CD4-positive, alpha-beta T cell (primary cell): ENCODE results near the gene SELE. TPM values are rescaled to one million over a fixed set of nuclear protein-coding genes. Genes with fewer than 3 reads are reported as not detected.
"Not testable (repeated sequence)": the region's sequence is repeated elsewhere in the genome, so short reads cannot be mapped to it uniquely, and the experiment has no call there.

Source experiments
- ATAC-seq: fragments of 200-7000 bp; cut with Tn5 transposase; one replicate; pipeline ENCODE4 v1.10.0; 2022; ENCODE audit warnings: mild to moderate bottlenecking; ENCODE audit not compliant: poor library complexity
- CTCF ChIA-PET: fragments of 350-600 bp; sonication (Branson Sonifier 250); formaldehyde crosslinking; loops from one replicate; lab custom pipeline; 2021; ENCODE audit warnings: antibody characterized with exemption, inconsistent platforms; lab: Charles Lee
- POLR2A ChIA-PET: fragments of 350-600 bp; sonication (Branson Sonifier 250); formaldehyde crosslinking; loops from one replicate; lab custom pipeline; 2021; ENCODE audit warnings: antibody characterized with exemption, inconsistent platforms; lab: Charles Lee
- DNase-seq, 14 experiments: peaks; one replicate each; pipeline ENCODE4 v3.0.0-alpha.2; 2013 to 2020; ENCODE audit warnings: mixed read lengths in 2 of 14
- H3K27ac ChIP-seq, 2 donors: one replicate each; pipeline versions ENCODE4 v1.5.1 to v1.7.0; 2013; ENCODE audit warnings: low read length in 2 of 2, low read depth in 1 of 2, mild to moderate bottlenecking in 1 of 2
- H3K27me3 ChIP-seq, 2 experiments: 1 replicate in 1 of 2; 2 replicates in 1 of 2; pipeline versions ENCODE4 v1.6.1 to v1.7.0; 2013; ENCODE audit warnings: low read length in 2 of 2, control low read depth in 1 of 2, mild to moderate bottlenecking in 1 of 2, moderate library complexity in 1 of 2; ENCODE audit not compliant: insufficient read depth in 2 of 2, control insufficient read depth in 1 of 2
- H3K36me3 ChIP-seq: one replicate; pipeline ENCODE4 v1.6.1; 2013; ENCODE audit warnings: low read length, control low read depth; ENCODE audit not compliant: insufficient read depth
- H3K4me1 ChIP-seq: one replicate; pipeline ENCODE4 v1.6.1; 2013; ENCODE audit warnings: low read length, control low read depth; ENCODE audit not compliant: insufficient read depth
- H3K4me3 ChIP-seq: one replicate; pipeline ENCODE4 v1.5.1; 2013; ENCODE audit warnings: mild to moderate bottlenecking, low read length, moderate library complexity
- H3K9me3 ChIP-seq, 2 experiments: 1 replicate in 1 of 2; 2 replicates in 1 of 2; pipeline versions ENCODE4 v1.6.1 to v1.7.0; 2013; ENCODE audit warnings: low read length in 2 of 2, mild to moderate bottlenecking in 2 of 2, control low read depth in 1 of 2, moderate library complexity in 1 of 2; ENCODE audit not compliant: control insufficient read depth in 1 of 2, insufficient read depth in 1 of 2
- H3K27ac Mint-ChIP-seq: one replicate; pipeline ENCODE4 v1.8.0; 2020; ENCODE audit warnings: mixed read lengths
- H3K27me3 Mint-ChIP-seq: one replicate; pipeline ENCODE4 v1.8.0; 2021; ENCODE audit warnings: mixed read lengths
- H3K36me3 Mint-ChIP-seq: one replicate; pipeline ENCODE4 v1.8.0; 2021; ENCODE audit warnings: low read depth, mixed read lengths
- H3K4me1 Mint-ChIP-seq: one replicate; pipeline ENCODE4 v1.8.0; 2021; ENCODE audit warnings: low read depth, mixed read lengths
- H3K4me3 Mint-ChIP-seq: one replicate; pipeline ENCODE4 v1.8.0; 2020; ENCODE audit warnings: mild to moderate bottlenecking, mixed read lengths
- H3K9me3 Mint-ChIP-seq: one replicate; pipeline ENCODE4 v1.8.0; 2020; ENCODE audit warnings: mixed read lengths
- CTCF ChIP-seq: fragments of 200-600 bp; IDR thresholded peaks from one replicate; pipeline ENCODE4 v1.8.0; 2022; ENCODE audit warnings: antibody characterized with exemption, mild to moderate bottlenecking
- intact Hi-C, 2 experiments: fragments of 100-400 bp; cut with DNase I in 1 of 2; cut with micrococcal nuclease in 1 of 2; formaldehyde crosslinking; loops; one replicate each; pipeline versions ENCODE4 v1.15.1 to v1.9.0; 2023 to 2025; cut with DNase I, micrococcal nuclease
- total RNA-seq, 174 experiments: library from RNA in 2 of 174; stranded (reverse) in 2 of 174; gene quantifications; one replicate each; pipeline ENCODE4 v1.2.3 and lab custom pipeline; 2021 to 2026

Gene SELE
- total RNA-seq, 2 experiments from 2014 or later = not detected

- ChIA-PET CTCF (interaction anchor here (0.6 to 3.9 kb wide), 9 partner anchors 10 to 328 kb away, joined by 3 to 34 read pairs (median 13); partner anchors contain the start of gene F5), POLR2A (interaction anchor here (0.6 to 10.2 kb wide), 31 partner anchors 8 to 1502 kb away, joined by 3 to 286 read pairs (median 6); partner anchors contain the start of genes CCDC181, F5, METTL18 and SCYL3)
- intact Hi-C loops = loop anchor here (1.0 to 5.0 kb wide), 3 partner anchors 36 to 106 kb away; partner anchors contain the start of gene F5 (in 1 of the 2)
- TF ChIP-seq CTCF = no peak
- H3K4me1 ChIP-seq = peaks cover 84% of the 10 kb centered on the region
- Mint-ChIP-seq H3K27ac (no peak overlapping the region), H3K9me3 (no peaks in the 10 kb centered on the region), H3K4me3 (peak overlapping the region; percentile 68), H3K27me3 (no peaks in the 10 kb centered on the region), H3K4me1 (peaks cover 57% of the 10 kb centered on the region), H3K36me3 (peaks cover 82% of the 10 kb centered on the region)
- DNase-seq (peak in 9 of 14 experiments; percentile 20 to 87 (median 55)), ATAC-seq (peak; percentile 72)
- H3K9me3 ChIP-seq = no peaks in the 10 kb centered on the region
- peak overlapping the region; percentile 1 for H3K4me3 ChIP-seq
- H3K36me3 ChIP-seq = peaks cover 35% of the 10 kb centered on the region
- peak overlapping the region; percentile 54 to 55 for H3K27ac ChIP-seq
- no peaks in the 10 kb centered on the region for H3K27me3 ChIP-seq
Observed at GRCh38 chr1:169692756-169693460, 41.0 kb downstream of the SELE start.

GRCh38 chr1:169690489-169690888 is 43.4 kb downstream of the SELE start:
- H3K27ac Mint-ChIP-seq = no peak overlapping the region
- H3K27me3 ChIP-seq = no peaks in the 10 kb centered on the region
- TF ChIP-seq CTCF = no peak
- intact Hi-C loops = loop anchor here (5.0 kb wide), 2 partner anchors 33 to 103 kb away; partner anchors contain the start of gene F5 (in 1 of the 2)
- CTCF ChIA-PET = interaction anchor here (1.0 to 2.6 kb wide), 3 partner anchors 11 to 22 kb away, joined by 3 to 9 read pairs (median 4); no protein-coding TSS in a partner anchor
- peaks cover 60% of the 10 kb centered on the region for H3K36me3 Mint-ChIP-seq
- peaks cover 34% of the 10 kb centered on the region for H3K4me1 Mint-ChIP-seq
- ATAC-seq (no peak), DNase-seq (no peak)
- H3K27ac ChIP-seq = peak overlapping the region; percentile 54 to 59
- no peaks in the 10 kb centered on the region for H3K27me3 Mint-ChIP-seq
- H3K9me3 Mint-ChIP-seq = no peaks in the 10 kb centered on the region
- H3K4me1 ChIP-seq = peaks cover 80% of the 10 kb centered on the region
- peak overlapping the region; percentile 17 for H3K4me3 Mint-ChIP-seq
- POLR2A ChIA-PET = interaction anchor here (0.8 to 10.2 kb wide), 8 partner anchors 12 to 86 kb away, joined by 3 to 286 read pairs (median 4); no protein-coding TSS in a partner anchor
- no peak overlapping the region for H3K4me3 ChIP-seq
- H3K9me3 ChIP-seq = no peaks in the 10 kb centered on the region
- H3K36me3 ChIP-seq = peaks cover 19% of the 10 kb centered on the region

- peaks cover 74% of the 10 kb centered on the region for H3K4me1 ChIP-seq
- intact Hi-C loops = loop anchor here in 1 of 2 experiments (5.0 kb wide), 1 partner anchor 52 kb away; no protein-coding TSS in a partner anchor
Observed at GRCh38 chr1:169689395-169689794, 44.5 kb downstream of the SELE start.

GRCh38 chr1:169688377-169688776 is 45.5 kb downstream of the SELE start:
- H3K4me3 ChIP-seq, H3K4me3 Mint-ChIP-seq, H3K27me3 Mint-ChIP-seq, H3K9me3 Mint-ChIP-seq, ATAC-seq, CTCF ChIA-PET, H3K27ac Mint-ChIP-seq, H3K27me3 ChIP-seq, H3K9me3 ChIP-seq, DNase-seq: not testable (repeated sequence)
- H3K27ac ChIP-seq = peak overlapping the region; percentile 34 to 38
- H3K4me1 Mint-ChIP-seq = peaks cover 13% of the 10 kb centered on the region
- intact Hi-C loops = loop anchor here in 1 of 2 experiments (5.0 kb wide), 1 partner anchor 51 kb away; no protein-coding TSS in a partner anchor
- peaks cover 73% of the 10 kb centered on the region for H3K4me1 ChIP-seq
- POLR2A ChIA-PET = interaction anchor here (0.7 to 10.2 kb wide), 3 partner anchors 10 to 84 kb away, joined by 3 to 286 read pairs (median 150); no protein-coding TSS in a partner anchor
- peaks cover 39% of the 10 kb centered on the region for H3K36me3 Mint-ChIP-seq
- peaks cover 10% of the 10 kb centered on the region for H3K36me3 ChIP-seq

More at GRCh38 chr1:169689395-169689794, 44.5 kb downstream of the SELE start:
- POLR2A ChIA-PET = interaction anchor here (0.6 to 10.2 kb wide), 7 partner anchors 11 to 127 kb away, joined by 3 to 286 read pairs (median 5); no protein-coding TSS in a partner anchor
- Histone ChIP-seq H3K9me3 (no peaks in the 10 kb centered on the region), H3K4me3 (no peak overlapping the region), H3K36me3 (peaks cover 10% of the 10 kb centered on the region), H3K27ac (peak overlapping the region; percentile 34 to 38), H3K27me3 (no peaks in the 10 kb centered on the region)
- Mint-ChIP-seq H3K9me3 (no peaks in the 10 kb centered on the region), H3K36me3 (peaks cover 49% of the 10 kb centered on the region), H3K27me3 (no peaks in the 10 kb centered on the region), H3K4me1 (peaks cover 23% of the 10 kb centered on the region), H3K27ac (no peak overlapping the region), H3K4me3 (peak overlapping the region; percentile 17)
- CTCF ChIA-PET = interaction anchor here (1.9 to 2.6 kb wide), 2 partner anchors 10 to 23 kb away, joined by 4 to 9 read pairs; no protein-coding TSS in a partner anchor
- no peak for ATAC-seq
- no peak for DNase-seq
- TF ChIP-seq CTCF = no peak
